ENCODE measurements around the gene PHF2.

PHF2 gene

DNA sequence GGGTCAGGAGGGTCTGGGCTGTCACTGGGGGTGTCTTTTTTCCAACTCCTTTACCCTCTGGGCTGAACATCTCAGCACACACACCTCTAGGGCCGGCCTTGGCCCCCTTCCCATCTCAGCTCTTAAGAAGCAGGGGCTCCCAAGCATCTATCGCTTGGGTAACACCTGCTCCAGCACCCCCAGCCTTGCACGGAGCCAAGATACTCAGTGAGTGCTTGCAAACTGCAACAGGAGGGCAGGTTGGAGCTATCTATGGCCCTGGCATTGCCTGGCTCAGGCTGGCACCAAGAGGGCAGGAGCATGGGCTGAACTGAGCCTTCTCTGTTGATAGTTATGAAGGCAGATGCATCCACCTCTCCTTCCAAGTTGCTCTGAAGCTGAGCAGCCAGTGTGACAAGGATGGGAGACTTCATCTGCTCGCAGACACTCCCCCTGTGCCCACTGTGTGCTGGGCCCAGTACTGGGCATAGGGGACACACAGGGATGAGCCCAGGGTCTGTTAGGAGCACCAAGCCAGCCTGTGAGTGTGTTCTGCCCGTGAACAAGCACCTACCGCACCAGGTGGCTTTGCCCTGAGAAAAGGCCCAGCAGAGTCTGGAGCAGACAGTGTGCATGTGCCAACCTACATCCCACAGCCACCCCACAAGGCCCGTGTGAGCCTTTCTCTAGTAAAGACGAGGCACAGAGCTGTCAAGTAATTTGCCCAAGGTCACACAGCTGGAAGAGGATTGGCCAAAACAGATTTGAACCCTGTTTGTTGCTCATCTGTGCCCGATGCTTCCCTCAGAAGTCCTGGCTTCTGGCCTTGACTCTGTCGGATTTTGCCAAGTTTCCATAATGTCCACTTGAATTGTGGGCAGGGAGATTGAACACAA lies 58.2 kb downstream of the PHF2 start:
- no peak for DNase-seq

- DNase-seq: no peak
These were observed 59.1 kb downstream of the PHF2 start for GRCh38 chr9:93635186-93636107.

DNA sequence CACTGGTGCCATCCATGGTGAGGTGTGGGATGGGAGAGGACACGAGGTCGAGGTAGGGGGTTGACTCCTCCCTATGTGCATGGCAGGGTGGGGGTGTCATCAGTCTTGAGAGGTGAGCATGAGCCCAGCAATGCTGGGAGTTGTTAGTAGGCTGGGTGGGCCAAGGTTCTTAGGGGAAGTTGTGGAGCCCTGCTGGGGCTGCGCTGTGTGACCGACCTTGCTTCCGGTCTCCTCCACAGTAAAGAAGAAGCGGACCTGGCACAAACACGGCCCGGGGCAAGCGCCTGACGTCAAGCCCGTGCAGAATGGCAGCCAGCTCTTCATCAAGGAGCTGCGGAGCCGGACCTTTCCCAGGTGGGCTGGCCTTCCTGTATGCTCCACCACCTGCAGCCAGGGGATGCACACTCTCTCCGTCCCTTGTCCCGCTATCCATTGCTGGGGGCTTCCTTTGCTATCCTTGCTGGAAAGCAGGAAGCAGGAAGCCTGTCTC lies 59.8 kb downstream of the PHF2 start:
- DNase-seq: no peak

- DNase-seq: no peak
These were observed 60.3 kb downstream of the PHF2 start for GRCh38 chr9:93636667-93637066.

GRCh38 chr9:93637886-93638285 lies 61.5 kb downstream of the PHF2 start:
- no peak for DNase-seq

DNA sequence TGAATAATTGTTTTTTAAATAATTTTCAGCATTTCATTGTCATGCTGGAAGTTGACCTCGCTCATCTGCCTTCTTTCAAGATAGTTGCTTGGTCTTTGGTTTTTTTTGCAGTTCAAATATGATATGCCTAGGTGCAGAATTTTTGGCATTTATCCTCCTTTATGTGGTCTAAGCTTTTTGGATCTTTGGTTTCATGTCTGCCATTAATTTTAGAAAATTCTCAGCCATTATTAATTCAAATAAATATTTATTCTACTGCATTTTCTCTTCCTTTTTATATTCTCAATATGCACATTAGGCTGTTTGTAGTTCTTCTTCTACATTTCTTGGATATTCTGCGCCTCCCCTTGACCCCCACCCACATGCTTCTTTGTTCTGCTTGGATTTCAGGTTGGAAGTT lies 63.6 kb downstream of the PHF2 start:
- DNase-seq: no peak

DNA sequence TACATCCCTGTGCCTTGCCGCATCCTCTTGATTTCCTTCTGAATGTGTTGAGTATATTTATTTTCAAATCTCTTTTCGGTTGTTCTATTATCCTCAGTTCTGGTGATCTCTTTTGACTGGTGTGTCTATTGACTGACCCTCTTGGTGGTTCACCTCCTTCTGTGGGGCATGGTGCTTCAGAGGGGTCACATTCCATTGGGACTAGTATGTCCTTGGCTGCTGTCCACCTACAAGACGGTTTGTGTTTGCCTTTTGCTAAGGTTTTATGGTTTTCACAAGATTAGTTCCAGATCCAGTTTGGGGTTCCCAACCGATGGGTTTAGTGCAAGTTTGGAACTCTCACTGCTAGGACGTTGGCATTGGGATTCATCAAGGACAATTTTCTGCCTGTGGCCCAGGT lies 66.6 kb downstream of the PHF2 start:
- no peak for DNase-seq

DNA sequence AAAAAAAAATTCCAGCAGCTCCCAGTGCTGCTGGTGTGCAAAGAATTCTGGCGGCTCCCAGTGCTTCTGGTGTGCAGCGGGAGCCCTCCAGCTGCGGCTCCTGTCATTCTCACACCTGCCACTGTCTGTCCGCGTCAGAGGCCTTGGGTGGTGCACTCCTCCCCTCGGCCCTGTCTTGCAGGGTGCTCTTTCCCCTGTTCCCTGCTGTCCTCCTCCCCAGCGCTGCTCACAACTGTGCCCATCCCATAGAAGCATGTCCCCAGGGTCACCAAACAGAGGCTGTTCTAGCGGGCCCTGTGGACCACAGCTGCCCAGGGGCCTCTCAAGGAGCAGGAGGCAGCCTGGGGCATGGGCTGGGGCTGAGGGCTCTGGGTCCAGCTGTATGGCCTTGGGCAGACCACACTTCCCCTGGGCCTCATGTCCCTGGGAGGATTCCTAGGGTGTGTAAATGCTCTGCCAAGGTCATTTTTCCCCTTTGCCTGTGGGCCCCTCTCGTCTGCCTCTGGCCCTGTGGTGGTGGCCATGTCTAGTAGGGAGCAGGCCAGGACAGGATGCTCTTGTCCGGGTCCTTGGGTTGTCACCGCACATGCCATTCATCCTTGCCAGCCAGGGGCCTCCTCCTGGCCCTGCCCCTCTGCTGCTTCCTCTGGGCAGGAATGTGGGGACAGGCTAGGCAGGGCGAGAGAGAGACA lies 68.2 kb downstream of the PHF2 start:
- no peak for DNase-seq

DNA sequence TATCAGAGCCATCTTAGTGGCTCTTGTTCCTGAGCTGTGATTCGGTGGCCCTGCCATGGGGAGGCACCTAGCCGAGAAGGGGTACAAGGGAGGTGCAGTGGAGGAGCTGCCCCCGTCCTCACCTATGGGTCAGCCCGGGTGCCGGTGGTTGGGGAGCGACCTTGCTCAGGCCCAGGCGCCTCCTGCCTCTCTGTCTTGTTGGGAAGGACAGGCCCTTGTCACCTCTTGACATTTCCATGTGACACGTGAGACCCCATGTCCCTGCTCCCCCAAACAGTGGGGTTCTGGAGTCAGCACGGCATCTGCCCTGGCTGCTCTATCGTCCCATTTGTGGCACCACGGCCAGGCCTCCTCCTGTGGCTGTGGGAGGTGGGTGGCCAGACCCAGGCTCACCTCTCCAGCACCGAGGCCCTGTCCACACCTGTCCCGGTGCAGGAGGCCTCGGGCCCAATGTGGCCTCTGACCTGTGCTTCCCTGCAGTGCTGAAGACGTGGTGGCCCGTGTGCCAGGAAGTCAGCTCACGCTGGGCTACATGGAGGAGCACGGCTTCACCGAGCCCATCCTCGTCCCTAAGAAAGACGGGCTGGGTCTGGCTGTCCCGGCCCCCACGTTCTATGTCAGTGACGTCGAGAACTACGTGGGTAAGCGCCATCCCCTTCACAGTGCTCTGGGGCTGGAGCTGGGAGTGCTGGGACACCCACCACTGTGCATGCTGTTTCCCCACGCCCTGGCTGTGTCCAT lies 68.9 kb downstream of the PHF2 start:
- DNase-seq: no peak

DNA sequence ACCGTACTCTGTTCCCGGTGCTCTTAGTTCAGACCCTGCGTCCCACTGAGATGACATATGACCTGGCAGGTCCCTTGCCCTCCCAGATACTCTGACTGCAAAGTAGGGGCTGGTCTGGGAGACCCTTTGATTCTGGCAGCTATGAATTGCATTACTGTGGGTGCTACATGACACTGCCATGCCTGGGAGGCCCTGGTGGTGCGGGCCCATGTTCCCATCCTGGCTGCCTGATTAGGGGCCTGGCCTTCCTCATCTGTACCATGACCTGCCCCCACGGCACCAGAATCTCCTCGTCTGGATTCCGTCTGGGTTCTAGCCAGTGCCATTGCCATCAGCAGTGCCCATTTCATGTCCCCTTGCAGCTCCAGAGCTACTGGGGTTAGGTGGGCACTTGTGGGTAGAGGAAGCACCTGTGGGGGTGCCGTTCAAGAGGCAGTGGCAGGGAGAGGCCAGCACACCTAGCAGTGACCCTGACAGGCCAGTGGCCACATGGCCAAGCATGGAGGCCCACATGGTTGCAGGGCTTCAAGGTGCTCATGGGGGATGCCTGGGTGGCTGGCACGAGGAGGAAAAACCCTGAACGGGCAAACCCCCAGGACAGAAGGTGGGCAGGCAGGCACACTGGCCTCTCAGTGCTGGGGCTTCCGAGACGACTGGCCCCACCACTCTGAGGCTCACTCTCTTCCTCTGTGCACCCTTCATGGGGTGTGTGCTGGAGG lies 69.7 kb downstream of the PHF2 start:
- no peak for DNase-seq

- no peak for DNase-seq
These were observed 70.3 kb downstream of the PHF2 start for GRCh38 chr9:93646640-93647178.

DNA sequence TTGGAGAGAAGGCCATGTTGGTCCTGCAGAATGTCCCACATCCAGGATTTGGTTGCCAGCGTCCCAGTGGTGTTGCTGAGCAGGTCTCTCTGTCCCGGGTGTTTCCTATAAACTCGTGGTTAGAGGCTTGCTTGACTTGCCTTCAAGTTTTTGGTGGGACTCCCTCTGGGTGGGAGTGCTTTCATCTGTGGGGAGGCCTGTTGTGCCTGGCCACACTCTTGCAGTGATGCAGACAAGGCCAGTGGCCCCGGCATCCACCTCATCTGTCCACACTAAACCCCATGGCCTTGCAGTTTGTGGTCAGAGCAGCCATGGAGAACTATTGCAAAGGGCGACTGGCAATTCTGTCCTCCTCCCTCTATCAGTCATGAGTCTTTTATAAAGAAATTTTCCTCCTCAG lies 71.8 kb downstream of the PHF2 start:
- DNase-seq: no peak

GRCh38 chr9:93648836-93649235 lies 72.5 kb downstream of the PHF2 start:
- no peak for DNase-seq

- no peak for DNase-seq
These were observed 73.4 kb downstream of the PHF2 start for GRCh38 chr9:93649610-93650261.

GRCh38 chr9:93650448-93650847 lies 74.1 kb downstream of the PHF2 start:
- no peak for DNase-seq

- no peak for DNase-seq
These were observed 75.2 kb downstream of the PHF2 start for GRCh38 chr9:93651521-93651950.

DNA sequence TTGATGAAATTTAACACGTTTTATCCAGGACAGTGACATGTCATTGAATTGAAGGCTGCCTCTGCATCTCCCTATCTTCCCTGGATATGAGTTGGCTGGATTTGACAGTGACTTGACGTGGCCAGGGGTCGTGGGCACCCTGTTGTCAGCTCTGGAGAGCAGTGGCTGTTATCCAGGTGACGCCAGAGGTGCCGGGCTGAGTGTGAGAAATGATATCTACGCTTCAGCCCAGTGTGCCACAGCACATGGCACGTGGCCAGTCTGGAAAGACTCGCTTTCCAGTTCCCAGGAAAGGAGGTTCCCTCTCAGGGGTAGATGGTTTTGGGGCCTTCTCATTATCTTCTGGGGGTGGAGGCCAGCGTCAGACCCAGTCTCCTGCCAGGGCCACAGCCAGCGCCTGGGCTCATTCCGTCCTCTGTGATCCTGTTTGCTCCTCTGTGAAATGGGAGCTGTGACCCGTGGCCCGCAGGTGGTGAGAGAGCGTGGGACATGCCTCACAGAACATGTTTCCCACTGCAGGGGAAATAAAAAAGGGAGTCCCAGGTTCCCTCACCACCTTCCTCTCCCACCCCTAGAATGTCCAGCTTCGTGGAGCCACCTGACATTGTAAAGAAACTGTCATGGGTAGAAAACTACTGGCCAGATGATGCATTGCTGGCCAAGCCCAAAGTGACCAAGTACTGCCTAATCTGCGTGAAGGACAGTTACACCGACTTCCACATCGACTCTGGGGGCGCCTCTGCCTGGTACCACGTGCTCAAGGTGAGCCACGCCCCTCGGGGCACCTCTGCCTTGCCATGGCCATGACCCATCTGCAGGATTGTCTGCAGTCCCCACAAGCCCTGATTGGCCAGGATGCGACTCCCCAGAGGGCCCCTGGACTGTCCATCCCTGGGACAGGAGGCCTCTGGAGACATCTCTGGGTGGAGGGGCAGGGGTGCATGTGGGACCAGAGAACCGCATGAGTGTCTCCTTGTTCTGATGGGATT lies 76.5 kb downstream of the PHF2 start:
- DNase-seq: no peak

DNA sequence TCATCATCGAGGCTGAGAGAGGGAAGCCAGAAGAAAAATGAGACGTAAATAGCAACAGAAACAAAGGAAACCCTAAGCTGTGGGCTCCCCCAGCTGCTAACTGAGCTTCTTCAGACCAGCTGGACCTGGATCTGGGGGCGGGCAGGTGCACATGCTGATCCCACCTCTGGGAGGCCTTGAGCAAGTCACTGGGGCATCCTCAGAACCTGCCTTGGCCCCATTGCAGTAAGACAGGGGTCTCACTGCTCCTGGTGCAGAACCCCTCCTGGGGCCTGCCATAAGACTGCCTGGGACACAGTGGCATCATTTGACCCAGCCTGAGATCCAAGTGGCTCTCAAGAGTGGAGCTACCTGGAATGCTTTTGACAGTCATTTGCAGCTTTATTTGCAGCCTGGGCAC lies 77.4 kb downstream of the PHF2 start:
- DNase-seq: no peak

DNA sequence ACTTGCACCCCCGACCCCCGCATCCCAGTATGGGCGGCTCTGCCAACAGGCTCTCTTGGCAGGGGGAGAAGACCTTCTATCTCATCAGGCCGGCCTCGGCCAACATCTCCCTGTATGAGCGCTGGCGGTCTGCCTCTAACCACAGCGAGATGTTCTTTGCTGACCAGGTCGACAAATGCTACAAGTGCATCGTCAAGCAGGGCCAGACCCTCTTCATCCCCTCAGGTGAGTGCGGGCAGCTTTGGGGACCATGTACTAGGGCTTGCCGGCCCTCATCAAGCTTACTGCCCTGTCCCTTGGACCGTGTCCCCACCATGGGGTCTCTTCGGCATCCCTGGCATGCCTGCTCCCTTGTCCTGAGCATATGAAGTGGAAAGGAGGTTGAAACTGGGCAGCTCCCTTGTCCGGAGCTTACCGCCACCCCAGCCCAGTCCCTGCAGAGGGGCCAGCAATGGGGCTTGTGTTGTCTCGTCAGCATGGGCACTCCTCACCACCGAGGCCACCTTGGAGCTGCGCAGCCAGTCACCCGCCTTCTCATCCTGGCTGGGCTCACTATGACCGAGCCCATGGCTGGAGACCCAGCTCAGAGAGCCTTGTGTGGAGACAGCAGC lies 78.1 kb downstream of the PHF2 start:
- DNase-seq: no peak

Data from NCI-H748 treated with DMSO at 0.1 percent for 48 hours (cell line).